ENCODE data around the gene FNBP1.

DNA sequence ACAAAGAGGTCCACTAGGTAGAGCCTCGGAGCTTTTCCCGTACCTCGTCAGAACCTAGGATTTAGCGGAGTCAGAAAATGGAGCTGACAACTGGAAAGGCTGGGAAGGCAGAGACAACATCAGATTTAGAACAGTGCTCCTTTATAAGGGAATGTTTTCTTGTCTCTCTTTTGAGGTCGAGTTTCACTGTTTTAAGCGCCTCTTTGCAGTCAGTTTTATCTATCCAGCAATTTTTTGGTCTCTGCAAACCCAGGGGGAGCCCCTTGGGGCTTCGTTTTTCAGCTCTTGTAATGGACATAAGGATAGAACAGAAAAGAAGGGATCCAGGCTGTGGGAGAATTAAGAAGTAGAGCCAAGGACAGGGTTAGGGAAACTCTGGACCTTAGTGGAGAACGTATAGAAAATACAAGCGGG lies 80.5 kb downstream of the FNBP1 start:
- TF ChIP-seq, protein P1, sequence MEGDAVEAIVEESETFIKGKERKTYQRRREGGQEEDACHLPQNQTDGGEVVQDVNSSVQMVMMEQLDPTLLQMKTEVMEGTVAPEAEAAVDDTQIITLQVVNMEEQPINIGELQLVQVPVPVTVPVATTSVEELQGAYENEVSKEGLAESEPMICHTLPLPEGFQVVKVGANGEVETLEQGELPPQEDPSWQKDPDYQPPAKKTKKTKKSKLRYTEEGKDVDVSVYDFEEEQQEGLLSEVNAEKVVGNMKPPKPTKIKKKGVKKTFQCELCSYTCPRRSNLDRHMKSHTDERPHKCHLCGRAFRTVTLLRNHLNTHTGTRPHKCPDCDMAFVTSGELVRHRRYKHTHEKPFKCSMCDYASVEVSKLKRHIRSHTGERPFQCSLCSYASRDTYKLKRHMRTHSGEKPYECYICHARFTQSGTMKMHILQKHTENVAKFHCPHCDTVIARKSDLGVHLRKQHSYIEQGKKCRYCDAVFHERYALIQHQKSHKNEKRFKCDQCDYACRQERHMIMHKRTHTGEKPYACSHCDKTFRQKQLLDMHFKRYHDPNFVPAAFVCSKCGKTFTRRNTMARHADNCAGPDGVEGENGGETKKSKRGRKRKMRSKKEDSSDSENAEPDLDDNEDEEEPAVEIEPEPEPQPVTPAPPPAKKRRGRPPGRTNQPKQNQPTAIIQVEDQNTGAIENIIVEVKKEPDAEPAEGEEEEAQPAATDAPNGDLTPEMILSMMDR (IDR thresholded peaks at IDR 0.05), result no peak
- no peak for TF ChIP-seq SIN3A (IDR thresholded peaks at IDR 0.05; ENCODE audit: borderline replicate concordance, low read depth, low read length)
- TF ChIP-seq, protein P2, sequence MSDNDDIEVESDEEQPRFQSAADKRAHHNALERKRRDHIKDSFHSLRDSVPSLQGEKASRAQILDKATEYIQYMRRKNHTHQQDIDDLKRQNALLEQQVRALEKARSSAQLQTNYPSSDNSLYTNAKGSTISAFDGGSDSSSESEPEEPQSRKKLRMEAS (IDR thresholded peaks at IDR 0.05; ENCODE audit: low read depth), result no peak
- TF ChIP-seq, protein P3, sequence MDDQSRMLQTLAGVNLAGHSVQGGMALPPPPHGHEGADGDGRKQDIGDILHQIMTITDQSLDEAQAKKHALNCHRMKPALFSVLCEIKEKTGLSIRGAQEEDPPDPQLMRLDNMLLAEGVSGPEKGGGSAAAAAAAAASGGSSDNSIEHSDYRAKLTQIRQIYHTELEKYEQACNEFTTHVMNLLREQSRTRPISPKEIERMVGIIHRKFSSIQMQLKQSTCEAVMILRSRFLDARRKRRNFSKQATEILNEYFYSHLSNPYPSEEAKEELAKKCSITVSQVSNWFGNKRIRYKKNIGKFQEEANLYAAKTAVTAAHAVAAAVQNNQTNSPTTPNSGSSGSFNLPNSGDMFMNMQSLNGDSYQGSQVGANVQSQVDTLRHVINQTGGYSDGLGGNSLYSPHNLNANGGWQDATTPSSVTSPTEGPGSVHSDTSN (IDR thresholded peaks at IDR 0.05), result no peak
- TF ChIP-seq, protein P4, sequence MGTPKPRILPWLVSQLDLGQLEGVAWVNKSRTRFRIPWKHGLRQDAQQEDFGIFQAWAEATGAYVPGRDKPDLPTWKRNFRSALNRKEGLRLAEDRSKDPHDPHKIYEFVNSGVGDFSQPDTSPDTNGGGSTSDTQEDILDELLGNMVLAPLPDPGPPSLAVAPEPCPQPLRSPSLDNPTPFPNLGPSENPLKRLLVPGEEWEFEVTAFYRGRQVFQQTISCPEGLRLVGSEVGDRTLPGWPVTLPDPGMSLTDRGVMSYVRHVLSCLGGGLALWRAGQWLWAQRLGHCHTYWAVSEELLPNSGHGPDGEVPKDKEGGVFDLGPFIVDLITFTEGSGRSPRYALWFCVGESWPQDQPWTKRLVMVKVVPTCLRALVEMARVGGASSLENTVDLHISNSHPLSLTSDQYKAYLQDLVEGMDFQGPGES (IDR thresholded peaks at IDR 0.05; ENCODE audit: low read depth, low read length), result no peak
- no peak for TF ChIP-seq POLR2AphosphoS5 (IDR thresholded peaks at IDR 0.05; ENCODE audit: low read depth, low read length)
- no peak for TF ChIP-seq EP300 (IDR thresholded peaks at IDR 0.05; ENCODE audit: borderline replicate concordance in 1 of 2, low read depth in 1 of 2, low read length in 1 of 2)
- no peak for TF ChIP-seq JUND (IDR thresholded peaks at IDR 0.05)
- TF ChIP-seq, protein P5, sequence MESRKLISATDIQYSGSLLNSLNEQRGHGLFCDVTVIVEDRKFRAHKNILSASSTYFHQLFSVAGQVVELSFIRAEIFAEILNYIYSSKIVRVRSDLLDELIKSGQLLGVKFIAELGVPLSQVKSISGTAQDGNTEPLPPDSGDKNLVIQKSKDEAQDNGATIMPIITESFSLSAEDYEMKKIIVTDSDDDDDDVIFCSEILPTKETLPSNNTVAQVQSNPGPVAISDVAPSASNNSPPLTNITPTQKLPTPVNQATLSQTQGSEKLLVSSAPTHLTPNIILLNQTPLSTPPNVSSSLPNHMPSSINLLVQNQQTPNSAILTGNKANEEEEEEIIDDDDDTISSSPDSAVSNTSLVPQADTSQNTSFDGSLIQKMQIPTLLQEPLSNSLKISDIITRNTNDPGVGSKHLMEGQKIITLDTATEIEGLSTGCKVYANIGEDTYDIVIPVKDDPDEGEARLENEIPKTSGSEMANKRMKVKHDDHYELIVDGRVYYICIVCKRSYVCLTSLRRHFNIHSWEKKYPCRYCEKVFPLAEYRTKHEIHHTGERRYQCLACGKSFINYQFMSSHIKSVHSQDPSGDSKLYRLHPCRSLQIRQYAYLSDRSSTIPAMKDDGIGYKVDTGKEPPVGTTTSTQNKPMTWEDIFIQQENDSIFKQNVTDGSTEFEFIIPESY (IDR thresholded peaks at IDR 0.05; ENCODE audit: borderline replicate concordance, low read depth), result no peak
- no peak for TF ChIP-seq NRF1 (IDR thresholded peaks at IDR 0.05; ENCODE audit: low read depth, low read length)
- no peak for TF ChIP-seq RFX5 (IDR thresholded peaks at IDR 0.05; ENCODE audit: low read length)
- TF ChIP-seq, protein P6, sequence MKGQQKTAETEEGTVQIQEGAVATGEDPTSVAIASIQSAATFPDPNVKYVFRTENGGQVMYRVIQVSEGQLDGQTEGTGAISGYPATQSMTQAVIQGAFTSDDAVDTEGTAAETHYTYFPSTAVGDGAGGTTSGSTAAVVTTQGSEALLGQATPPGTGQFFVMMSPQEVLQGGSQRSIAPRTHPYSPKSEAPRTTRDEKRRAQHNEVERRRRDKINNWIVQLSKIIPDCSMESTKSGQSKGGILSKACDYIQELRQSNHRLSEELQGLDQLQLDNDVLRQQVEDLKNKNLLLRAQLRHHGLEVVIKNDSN (IDR thresholded peaks at IDR 0.05; ENCODE audit: borderline replicate concordance, low read depth), result no peak
- no peak for TF ChIP-seq TAF1 (IDR thresholded peaks at IDR 0.05; ENCODE audit: borderline replicate concordance, low read depth, low read length)
